ENCODE data around the gene ELOVL5. TPM values are rescaled to one million over a fixed set of nuclear protein-coding genes. Genes with fewer than 3 reads are reported as not detected.

The ELOVL5 gene
- total RNA-seq, 1 experiment from 2014 or later, result 121 TPM

DNA sequence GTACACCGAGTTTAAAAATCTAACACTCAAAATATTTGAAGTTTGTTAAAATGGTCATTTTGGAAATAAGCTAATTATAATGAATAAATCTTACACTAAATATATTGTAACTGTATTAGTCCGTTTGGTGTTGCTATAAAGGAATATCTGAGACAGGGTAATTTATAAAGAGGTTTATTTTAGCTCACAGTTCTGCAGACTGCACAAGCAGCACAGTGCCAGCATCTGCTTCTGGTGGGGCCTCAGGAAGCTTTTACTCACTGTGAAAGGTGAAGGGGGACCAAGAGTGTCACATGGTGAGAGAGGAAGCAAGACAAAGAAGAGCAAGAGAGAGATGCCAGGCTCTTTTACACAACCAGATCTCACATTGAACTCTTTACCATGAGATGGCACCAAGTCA is 17.1 kb downstream of the ELOVL5 start:
- Mint-ChIP-seq H3K27ac (peak overlapping the region in 2 of 3 experiments; percentile 69 to 83; a peak in 3 of 7 replicates), H3K9me3 (no peaks in the 10 kb centered on the region)

More for the DNA sequence above, 17.1 kb downstream of the ELOVL5 start:
- Histone ChIP-seq H3K23ac (ENCODE audit: insufficient read length, low read depth, low read length) (no peak overlapping the region), H3K4ac (ENCODE audit: low read depth, low read length) (no peak overlapping the region), H2AK5ac (ENCODE audit: insufficient read length, low read length) (no peak overlapping the region), H4K5ac (ENCODE audit: insufficient read length, low read depth, low read length) (no peak overlapping the region), H2BK15ac (ENCODE audit: low read depth, low read length) (no peak overlapping the region), H4K8ac (replicated peaks; ENCODE audit: insufficient read length, low read depth, low read length) (no peak overlapping the region), H4K91ac (ENCODE audit: insufficient read length, low read depth, low read length) (no peak overlapping the region), H3K4me1 (ENCODE audit: insufficient read depth, low read length) (peaks cover 24% of the 10 kb centered on the region), H2BK120ac (ENCODE audit: low read depth, low read length, poor library complexity, severe bottlenecking) (no peak overlapping the region), H2BK12ac (ENCODE audit: insufficient read length, low read depth, low read length) (no peak overlapping the region), H3K79me1 (ENCODE audit: insufficient read depth, low read depth, low read length, poor library complexity, severe bottlenecking) (peaks cover 27% of the 10 kb centered on the region), H3K23me2 (ENCODE audit: insufficient read length, low read depth, low read length, poor library complexity, severe bottlenecking) (no peaks in the 10 kb centered on the region), H3K18ac (ENCODE audit: insufficient read length, low read depth, low read length) (no peak overlapping the region), H3K14ac (ENCODE audit: insufficient read depth, low read length) (no peak overlapping the region), H4K20me1 (ENCODE audit: control insufficient read depth, insufficient read depth, insufficient read length) (no peaks in the 10 kb centered on the region), H2AFZ (ENCODE audit: low read length) (no peak overlapping the region), H2BK20ac (ENCODE audit: low read depth, low read length, poor library complexity, severe bottlenecking) (no peak overlapping the region), H3K4me2 (ENCODE audit: insufficient read depth, insufficient read length, low read length) (no peak overlapping the region), H3K56ac (ENCODE audit: insufficient read length, low read depth, low read length) (no peak overlapping the region), H2BK5ac (ENCODE audit: insufficient read length, low read length) (no peak overlapping the region), H3K9ac (ENCODE audit: extremely low read depth, insufficient read length, low read length) (no peak overlapping the region), H3K9me3 (ENCODE audit: control insufficient read depth, low read depth, low read length) (no peaks in the 10 kb centered on the region), H3T11ph (ENCODE audit: low read length) (no peak overlapping the region), H3K79me2 (ENCODE audit: insufficient read depth, low read length) (peaks cover 65% of the 10 kb centered on the region), H3K27ac (ENCODE audit: insufficient read length, low read depth, low read length) (no peak overlapping the region), H3K27me3 (ENCODE audit: insufficient read depth, low read length) (no peaks in the 10 kb centered on the region)
- Mint-ChIP-seq H3K4me3 (no peak overlapping the region), H3K36me3 (ENCODE audit: insufficient read depth in 1 of 3, low read depth in 3 of 3) (peaks cover 0 to 9% (median 5%) of the 10 kb centered on the region in 3 experiments; a peak in 4 of 7 replicates), H3K27me3 (ENCODE audit: low read depth) (no peaks in the 10 kb centered on the region), H3K4me1 (peaks cover 46 to 47% of the 10 kb centered on the region in 2 experiments)
- TF ChIP-seq, protein P1, sequence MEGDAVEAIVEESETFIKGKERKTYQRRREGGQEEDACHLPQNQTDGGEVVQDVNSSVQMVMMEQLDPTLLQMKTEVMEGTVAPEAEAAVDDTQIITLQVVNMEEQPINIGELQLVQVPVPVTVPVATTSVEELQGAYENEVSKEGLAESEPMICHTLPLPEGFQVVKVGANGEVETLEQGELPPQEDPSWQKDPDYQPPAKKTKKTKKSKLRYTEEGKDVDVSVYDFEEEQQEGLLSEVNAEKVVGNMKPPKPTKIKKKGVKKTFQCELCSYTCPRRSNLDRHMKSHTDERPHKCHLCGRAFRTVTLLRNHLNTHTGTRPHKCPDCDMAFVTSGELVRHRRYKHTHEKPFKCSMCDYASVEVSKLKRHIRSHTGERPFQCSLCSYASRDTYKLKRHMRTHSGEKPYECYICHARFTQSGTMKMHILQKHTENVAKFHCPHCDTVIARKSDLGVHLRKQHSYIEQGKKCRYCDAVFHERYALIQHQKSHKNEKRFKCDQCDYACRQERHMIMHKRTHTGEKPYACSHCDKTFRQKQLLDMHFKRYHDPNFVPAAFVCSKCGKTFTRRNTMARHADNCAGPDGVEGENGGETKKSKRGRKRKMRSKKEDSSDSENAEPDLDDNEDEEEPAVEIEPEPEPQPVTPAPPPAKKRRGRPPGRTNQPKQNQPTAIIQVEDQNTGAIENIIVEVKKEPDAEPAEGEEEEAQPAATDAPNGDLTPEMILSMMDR (conservative IDR thresholded peaks at IDR 0.05), result no peak
- DNase-seq, result no peak
- no CpG with 5 or more reads among the region's 2 CpGs for WGBS (ENCODE audit: extremely low coverage, insufficient read length, low lambda C conversion rate)

Measured in H9 (cell line).